GM18861 (cell line): ENCODE data around the gene FOXO6.

Experiments
- ATAC-seq: cut with Tn5 transposase; IDR thresholded peaks from one replicate; pipeline ENCODE4 v1.9.1; 2021; ENCODE audit not compliant: unreplicated experiment

FOXO6 gene

GRCh38 chr1:41360786-41361494, at the start of gene FOXO6:
Gene FOXO6, plus strand, starts transcription at chr1:41361434.
- peak; percentile 86 for ATAC-seq

DNA sequence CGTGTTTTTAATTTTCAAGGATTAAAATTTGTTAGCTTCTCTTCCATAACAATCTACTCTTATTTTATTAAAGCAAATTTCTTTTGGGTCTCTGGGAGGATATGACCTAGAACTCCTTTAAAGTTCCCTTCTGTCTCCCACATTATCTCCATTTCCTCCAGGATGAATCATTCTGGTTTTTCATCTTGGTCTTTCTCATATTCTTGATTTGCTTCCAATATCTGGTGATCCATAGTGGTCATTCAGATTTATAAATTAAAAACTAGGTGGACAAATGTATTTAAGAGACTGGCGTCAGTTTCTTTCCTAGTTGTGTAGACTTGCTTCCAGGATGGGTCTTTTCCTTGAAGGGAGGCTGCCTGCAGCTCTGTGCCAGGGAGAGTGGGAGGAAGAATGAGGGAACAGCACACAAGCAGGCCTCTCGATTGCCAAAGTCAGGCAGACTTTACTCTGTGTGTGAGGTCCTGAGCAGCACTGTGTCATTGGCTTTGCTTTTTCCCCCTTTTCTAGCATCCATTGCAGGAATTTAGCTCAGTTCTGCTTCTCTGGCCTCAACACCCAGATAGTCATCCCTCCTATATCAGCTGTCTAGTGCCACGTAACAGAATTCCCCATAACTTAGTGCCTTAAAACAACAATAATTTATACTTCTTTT, 48.1 kb upstream of the FOXO6 start:
- no peak for ATAC-seq

- no peak for ATAC-seq
Observed at GRCh38 chr1:41313661-41314131, 47.5 kb upstream of the FOXO6 start.

DNA sequence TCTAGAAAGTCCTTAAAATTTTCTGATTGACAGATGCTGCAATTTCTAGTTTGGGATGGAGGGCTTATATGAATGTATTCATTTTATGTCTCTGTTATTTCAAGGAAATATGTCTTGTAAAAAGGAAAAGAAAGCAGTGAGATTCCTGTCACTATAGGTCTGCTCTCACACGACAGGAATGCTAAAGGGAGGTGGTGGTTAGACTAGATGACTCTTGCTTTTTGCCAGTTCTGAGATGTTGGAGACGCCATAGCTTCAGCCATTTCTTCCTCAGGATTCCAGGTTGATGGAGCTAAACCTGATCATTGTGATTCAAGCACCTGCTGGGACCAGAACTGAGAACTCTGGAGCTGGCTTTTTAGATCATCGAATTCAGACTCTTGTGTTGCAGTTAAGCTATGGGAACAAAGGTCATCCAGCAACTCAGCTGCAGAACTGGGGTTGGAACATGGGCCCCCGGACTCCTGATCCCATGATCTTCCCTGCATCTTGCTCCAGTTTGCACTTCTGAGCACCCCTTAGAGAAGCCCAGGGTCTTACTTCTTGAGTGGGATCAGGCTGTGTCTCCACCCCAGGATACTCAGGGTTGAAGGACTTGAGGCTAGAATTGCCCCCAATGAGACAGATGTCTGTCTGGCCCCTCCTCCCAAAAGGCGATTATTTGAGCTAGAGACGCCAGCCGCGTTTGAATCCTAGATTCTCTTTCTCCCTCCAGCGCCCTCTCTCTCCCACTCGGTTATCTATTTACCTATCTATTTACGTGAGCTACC, 46.7 kb upstream of the FOXO6 start:
- ATAC-seq = no peak

DNA sequence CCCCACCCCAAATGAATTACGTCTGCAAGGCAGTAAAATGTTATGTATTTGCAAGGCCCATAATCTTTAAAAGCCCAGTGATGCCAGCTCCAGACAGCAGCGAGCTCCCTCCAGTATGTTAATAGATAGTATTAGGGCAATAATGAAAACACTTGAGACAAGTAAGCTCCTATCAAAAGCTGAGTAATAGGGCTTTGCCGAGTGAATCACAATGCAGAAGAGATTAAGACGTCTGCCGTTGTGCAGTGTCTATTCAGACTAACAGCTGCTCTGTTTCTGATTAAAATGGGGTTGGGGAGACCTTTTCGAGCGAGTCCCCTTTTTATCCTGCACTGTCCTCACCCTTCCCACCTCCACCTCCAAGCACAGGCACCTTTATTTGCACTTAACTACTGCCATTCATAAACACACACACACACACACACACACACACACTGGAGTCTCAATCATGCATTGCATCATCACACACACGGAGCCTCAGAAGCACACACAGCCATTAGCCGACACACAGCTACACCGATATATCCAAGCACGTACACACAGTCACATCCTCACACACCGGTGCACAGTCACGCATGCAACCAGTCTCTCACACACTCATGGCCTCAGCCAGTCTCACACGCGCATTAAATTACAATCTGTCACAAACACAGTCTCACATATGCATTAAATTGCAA, 46.0 kb upstream of the FOXO6 start:
- no peak for ATAC-seq

DNA sequence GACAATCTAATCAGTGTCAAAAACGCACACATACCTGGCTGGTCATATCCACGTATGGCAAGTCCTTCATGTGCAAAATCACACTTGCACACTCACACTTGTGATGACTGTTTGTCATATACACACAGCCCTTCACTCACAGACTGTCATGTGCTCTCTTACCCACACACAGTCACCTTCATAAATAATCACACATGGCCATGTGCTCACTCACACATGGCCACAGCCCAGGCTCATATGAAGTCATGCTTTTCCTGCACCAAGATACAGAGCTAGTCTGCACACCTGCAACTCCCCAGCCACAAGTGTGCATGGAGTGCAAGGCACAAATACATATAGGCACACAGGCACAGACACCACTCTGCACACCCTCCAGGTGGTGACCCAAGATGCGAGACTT, 45.4 kb upstream of the FOXO6 start:
- no peak for ATAC-seq

- ATAC-seq = no peak
Observed at GRCh38 chr1:41317361-41317760, 43.9 kb upstream of the FOXO6 start.

GRCh38 chr1:41318135-41318534, 43.1 kb upstream of the FOXO6 start:
- ATAC-seq = no peak

GRCh38 chr1:41319106-41319755, 42.0 kb upstream of the FOXO6 start:
- no peak for ATAC-seq

DNA sequence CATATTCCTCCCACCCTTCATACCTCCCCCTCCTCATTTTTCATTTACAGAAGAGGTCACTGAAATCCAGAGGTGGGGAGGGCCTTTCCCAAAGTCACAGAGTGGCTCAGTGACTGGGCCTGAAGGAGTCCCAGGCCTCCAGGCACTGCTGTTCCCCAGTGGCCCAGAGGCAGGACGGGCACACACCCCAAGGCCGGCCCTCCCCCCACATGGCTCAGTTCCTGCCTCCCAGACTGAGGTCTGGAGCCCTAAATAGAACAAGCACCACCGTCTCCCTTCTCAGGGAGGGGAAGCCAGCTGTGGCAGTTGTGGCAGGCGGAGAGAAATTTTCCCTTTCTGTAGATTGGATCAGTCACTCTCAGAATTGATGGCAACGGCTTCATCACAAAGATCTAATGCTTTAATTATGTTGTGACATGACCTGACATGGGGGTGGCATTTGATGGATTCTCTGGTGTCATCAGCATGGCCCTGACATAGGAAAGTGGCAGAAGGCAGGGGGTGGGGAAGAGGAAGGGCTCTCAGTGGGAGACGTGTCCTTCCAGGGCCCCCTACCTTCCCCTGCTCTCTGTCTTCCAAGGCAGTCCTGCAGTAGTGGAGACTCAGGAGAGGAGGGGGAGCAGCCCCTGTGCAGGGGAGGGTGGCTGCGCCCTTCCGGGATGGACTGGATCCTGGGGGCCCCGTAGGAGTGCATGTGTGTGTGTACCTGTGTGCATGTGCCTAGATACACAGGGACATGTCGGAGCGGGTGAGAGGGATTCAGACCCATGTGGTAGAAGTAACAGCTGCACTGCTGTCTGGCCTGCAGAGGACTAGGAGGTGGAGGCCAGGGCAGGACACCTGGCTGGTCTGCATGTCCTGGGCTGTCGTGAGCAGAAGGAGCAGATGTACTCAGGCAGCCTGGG, 41.2 kb upstream of the FOXO6 start:
- ATAC-seq = no peak

- ATAC-seq = no peak
Observed at GRCh38 chr1:41320895-41321676, 40.1 kb upstream of the FOXO6 start.

GRCh38 chr1:41322101-41322661, 39.1 kb upstream of the FOXO6 start:
- no peak for ATAC-seq

DNA sequence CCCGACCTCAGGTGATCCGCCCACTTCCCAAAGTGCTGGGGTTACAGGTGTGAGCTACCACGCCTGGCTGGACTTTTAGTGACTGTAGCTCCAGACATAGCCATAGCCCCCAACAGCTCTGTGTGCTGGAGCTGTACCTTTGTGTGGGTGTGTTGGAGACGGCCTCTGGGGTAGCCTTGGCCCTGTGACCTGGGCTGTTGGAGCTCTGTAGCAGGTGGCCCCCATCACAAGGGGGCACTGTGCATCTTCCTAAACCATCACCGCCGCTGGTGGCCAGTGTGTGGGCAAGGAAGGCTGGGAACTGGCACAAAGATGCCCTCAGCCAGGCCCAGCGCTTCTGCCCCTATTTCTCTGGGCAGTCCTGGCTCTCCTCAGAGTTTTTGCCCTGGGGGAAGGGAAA, 38.4 kb upstream of the FOXO6 start:
- ATAC-seq = no peak

- ATAC-seq = no peak
Observed at GRCh38 chr1:41323243-41323642, 38.0 kb upstream of the FOXO6 start.

GRCh38 chr1:41325801-41326200, 35.4 kb upstream of the FOXO6 start:
- no peak for ATAC-seq

DNA sequence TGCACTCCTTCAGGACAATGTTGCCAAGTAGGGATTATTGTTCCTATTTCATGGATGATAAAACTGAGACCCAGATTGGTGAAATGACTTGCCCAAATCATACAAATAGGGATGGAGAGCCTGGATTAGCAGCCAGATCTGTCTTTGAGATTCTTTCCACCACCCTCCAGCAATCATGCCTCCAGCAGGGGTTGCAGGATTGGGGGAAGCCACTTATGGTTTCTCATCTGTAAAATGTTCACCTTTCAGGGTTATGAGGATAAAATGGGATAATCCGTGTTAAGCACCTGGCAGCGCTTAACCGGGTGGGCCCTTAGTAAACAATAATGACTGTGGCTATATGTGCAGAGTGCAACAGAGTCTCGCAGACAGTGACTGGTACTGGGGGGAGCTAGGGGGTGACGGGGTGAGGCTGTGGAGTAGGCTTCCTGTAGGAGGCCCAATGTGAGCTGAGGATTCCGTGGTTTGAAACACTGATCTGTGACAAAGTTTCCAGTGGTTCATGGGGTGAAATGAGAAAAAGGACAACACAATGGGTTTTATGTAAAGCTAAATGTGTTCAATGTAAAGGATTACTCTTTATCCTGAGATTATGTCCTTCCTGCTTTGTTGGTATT, 33.7 kb upstream of the FOXO6 start:
- ATAC-seq = no peak

GRCh38 chr1:41328001-41328615, 33.1 kb upstream of the FOXO6 start:
- no peak for ATAC-seq
